ENCODE data around the gene KANK2.

DNA sequence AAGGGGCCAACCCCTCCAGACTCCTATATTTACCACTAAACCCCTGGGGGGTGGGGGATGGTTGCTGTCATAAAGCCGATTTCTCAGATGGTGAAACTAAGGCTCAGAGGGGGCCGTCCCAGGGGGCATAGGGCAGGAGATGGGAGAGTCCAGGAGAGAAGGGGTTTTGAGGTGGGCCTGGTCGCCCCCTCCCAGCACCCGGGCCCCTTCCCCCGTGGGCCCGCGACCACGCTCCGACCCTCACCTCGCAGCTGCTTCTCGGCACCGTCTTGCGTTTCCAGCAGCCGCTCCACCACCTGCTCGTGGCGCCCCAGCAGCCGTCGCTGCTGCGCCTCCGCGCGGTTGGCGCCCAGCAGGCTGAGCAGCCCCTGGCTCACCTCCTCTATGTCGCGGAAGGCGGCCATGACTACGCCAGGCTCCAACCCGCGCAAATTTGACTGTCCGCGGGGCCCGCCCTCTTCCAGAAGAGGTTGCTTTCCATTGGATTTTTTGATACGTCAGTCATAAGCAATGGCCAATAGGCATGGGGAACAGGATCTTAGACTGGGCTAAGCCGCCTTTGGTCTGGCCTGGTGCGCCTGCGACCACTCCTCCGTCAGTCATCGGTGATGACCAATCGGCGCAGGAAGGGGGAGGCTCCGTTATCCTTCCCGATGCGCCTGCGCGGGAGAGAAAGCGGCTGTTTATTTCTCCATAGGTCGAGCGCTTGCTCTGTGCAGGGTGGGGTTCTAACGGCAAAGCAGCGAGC, 41.8 kb downstream of the KANK2 start, which contains the start of gene SPC24:
- no peak for TF ChIP-seq POLR2A (IDR thresholded peaks at IDR 0.05)
- TF ChIP-seq, protein P1, sequence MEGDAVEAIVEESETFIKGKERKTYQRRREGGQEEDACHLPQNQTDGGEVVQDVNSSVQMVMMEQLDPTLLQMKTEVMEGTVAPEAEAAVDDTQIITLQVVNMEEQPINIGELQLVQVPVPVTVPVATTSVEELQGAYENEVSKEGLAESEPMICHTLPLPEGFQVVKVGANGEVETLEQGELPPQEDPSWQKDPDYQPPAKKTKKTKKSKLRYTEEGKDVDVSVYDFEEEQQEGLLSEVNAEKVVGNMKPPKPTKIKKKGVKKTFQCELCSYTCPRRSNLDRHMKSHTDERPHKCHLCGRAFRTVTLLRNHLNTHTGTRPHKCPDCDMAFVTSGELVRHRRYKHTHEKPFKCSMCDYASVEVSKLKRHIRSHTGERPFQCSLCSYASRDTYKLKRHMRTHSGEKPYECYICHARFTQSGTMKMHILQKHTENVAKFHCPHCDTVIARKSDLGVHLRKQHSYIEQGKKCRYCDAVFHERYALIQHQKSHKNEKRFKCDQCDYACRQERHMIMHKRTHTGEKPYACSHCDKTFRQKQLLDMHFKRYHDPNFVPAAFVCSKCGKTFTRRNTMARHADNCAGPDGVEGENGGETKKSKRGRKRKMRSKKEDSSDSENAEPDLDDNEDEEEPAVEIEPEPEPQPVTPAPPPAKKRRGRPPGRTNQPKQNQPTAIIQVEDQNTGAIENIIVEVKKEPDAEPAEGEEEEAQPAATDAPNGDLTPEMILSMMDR (IDR thresholded peaks at IDR 0.05): no peak

Data from lower leg skin (tissue), 3 donors.